GM23338 (cell line): ENCODE measurements around the gene CNIH1. TPM values are rescaled to one million over a fixed set of nuclear protein-coding genes. Genes with fewer than 3 reads are reported as not detected.
"Not testable (repeated sequence)": the region's sequence is repeated elsewhere in the genome, so short reads cannot be mapped to it uniquely, and the experiment has no call there.

Experiments used
- ATAC-seq: fragments of 200-7000 bp; cut with Tn5 transposase; 3 replicates; pipeline ENCODE4 v1.9.1; 2020
- DNase-seq: peaks from one replicate; pipeline ENCODE4 v3.0.0-alpha.2; 2015; ENCODE audit warnings: low spot score
- H2AFZ ChIP-seq: fragments of 200-600 bp; sonication (generic); 2 replicates; pipeline ENCODE4 v1.8.0; 2016; ENCODE audit warnings: antibody characterized with exemption, mild to moderate bottlenecking, moderate library complexity
- H3F3A ChIP-seq: fragments of 200-600 bp; sonication (generic); replicated peaks from 2 replicates; pipeline ENCODE4 v1.8.0; 2017; ENCODE audit warnings: antibody characterized with exemption, mixed run types, low read depth
- H3K27ac ChIP-seq: fragments of 200-600 bp; sonication (generic); 2 replicates; pipeline ENCODE4 v1.6.1; 2016; ENCODE audit warnings: low read depth
- H3K27me3 ChIP-seq: fragments of 200-600 bp; sonication (generic); 2 replicates; pipeline ENCODE4 v1.8.0; 2016; ENCODE audit warnings: mild to moderate bottlenecking, mixed run types, moderate library complexity; ENCODE audit not compliant: insufficient read depth
- H3K36me3 ChIP-seq: fragments of 200-600 bp; sonication (generic); 2 replicates; pipeline ENCODE4 v1.8.0; 2016; ENCODE audit warnings: mild to moderate bottlenecking; ENCODE audit not compliant: insufficient read depth
- H3K4me1 ChIP-seq: fragments of 200-600 bp; sonication (generic); 2 replicates; pipeline ENCODE4 v1.8.0; 2016; ENCODE audit warnings: mild to moderate bottlenecking, moderate library complexity; ENCODE audit not compliant: insufficient read depth
- H3K4me2 ChIP-seq: fragments of 200-600 bp; sonication (generic); 2 replicates; pipeline ENCODE4 v1.7.1; 2017; ENCODE audit warnings: mixed run types
- H3K4me3 ChIP-seq: fragments of 200-600 bp; sonication (generic); 2 replicates; pipeline ENCODE4 v1.6.1; 2016; ENCODE audit warnings: mixed run types
- H3K79me2 ChIP-seq: fragments of 200-600 bp; sonication (generic); replicated peaks from 2 replicates; pipeline ENCODE4 v1.8.0; 2017; ENCODE audit warnings: mild to moderate bottlenecking; ENCODE audit not compliant: insufficient read depth
- H3K9me2 ChIP-seq: fragments of 200-600 bp; sonication (generic); 2 replicates; pipeline ENCODE4 v1.8.0; 2017; ENCODE audit not compliant: insufficient read depth
- H4K20me1 ChIP-seq: fragments of 200-600 bp; sonication (generic); replicated peaks from 2 replicates; pipeline ENCODE4 v1.8.0; 2017; ENCODE audit warnings: mild to moderate bottlenecking; ENCODE audit not compliant: insufficient read depth
- H3K27ac Mint-ChIP-seq: 2 replicates; pipeline ENCODE4 v1.8.0; 2020; ENCODE audit warnings: inconsistent platforms, mild to moderate bottlenecking, moderate library complexity, mixed read lengths
- H3K27me3 Mint-ChIP-seq: 3 replicates; pipeline ENCODE4 v1.8.0; 2022; ENCODE audit warnings: low read depth, mild to moderate bottlenecking, moderate library complexity, mixed read lengths, inconsistent platforms; ENCODE audit not compliant: insufficient read depth, poor library complexity
- H3K36me3 Mint-ChIP-seq: 3 replicates; pipeline ENCODE4 v1.8.0; 2021; ENCODE audit warnings: low read depth, mild to moderate bottlenecking, inconsistent platforms, moderate library complexity, mixed read lengths
- H3K4me1 Mint-ChIP-seq: 3 replicates; pipeline ENCODE4 v1.8.0; 2020; ENCODE audit warnings: mild to moderate bottlenecking, inconsistent platforms, mixed read lengths
- H3K4me3 Mint-ChIP-seq: 3 replicates; pipeline ENCODE4 v1.8.0; 2021; ENCODE audit warnings: moderate library complexity, mild to moderate bottlenecking, inconsistent platforms, mixed read lengths
- H3K9me3 Mint-ChIP-seq: 3 replicates; pipeline ENCODE4 v1.8.0; 2020; ENCODE audit warnings: moderate library complexity, mild to moderate bottlenecking, inconsistent platforms, mixed read lengths
- JUNB ChIP-seq: IDR thresholded peaks from one replicate; pipeline ENCODE4 v1.6.1; 2016; ENCODE audit warnings: antibody characterized with exemption; ENCODE audit not compliant: unreplicated experiment
- NANOG ChIP-seq: IDR thresholded peaks from 2 replicates; pipeline ENCODE4 v1.6.1; 2016; ENCODE audit warnings: antibody characterized with exemption, borderline replicate concordance
- STAT1 ChIP-seq: IDR thresholded peaks from one replicate; pipeline ENCODE4 v1.6.1; 2016; ENCODE audit warnings: antibody characterized with exemption; ENCODE audit not compliant: unreplicated experiment
- polyA plus RNA-seq: library from polyadenylated mRNA; unstranded; fragments of >200 nt; fragmentation: Nextera tagmentation; extraction: Ambion mirVana; gene quantifications from 2 replicates; pipeline ENCODE4 v1.2.1, GENCODE V29; 2016
- total RNA-seq: library from RNA; depleted of rRNA; stranded (reverse); fragments of >200 nt; shearing (Covaris generic); gene quantifications from 2 replicates; pipeline ENCODE4 v1.2.3, GENCODE V29; 2014
- TF ChIP-seq, protein P1 (sequence below): IDR thresholded peaks from one replicate; pipeline ENCODE4 v1.6.1; 2018; ENCODE audit warnings: antibody characterized with exemption; ENCODE audit not compliant: unreplicated experiment
- TF ChIP-seq, protein P2 (sequence below): IDR thresholded peaks from 2 replicates; pipeline ENCODE4 v1.6.1; 2016; ENCODE audit warnings: antibody characterized with exemption

Gene CNIH1
- total and polyA plus RNA-seq, 2 experiments from 2014 or later, result 135 to 172 TPM

DNA sequence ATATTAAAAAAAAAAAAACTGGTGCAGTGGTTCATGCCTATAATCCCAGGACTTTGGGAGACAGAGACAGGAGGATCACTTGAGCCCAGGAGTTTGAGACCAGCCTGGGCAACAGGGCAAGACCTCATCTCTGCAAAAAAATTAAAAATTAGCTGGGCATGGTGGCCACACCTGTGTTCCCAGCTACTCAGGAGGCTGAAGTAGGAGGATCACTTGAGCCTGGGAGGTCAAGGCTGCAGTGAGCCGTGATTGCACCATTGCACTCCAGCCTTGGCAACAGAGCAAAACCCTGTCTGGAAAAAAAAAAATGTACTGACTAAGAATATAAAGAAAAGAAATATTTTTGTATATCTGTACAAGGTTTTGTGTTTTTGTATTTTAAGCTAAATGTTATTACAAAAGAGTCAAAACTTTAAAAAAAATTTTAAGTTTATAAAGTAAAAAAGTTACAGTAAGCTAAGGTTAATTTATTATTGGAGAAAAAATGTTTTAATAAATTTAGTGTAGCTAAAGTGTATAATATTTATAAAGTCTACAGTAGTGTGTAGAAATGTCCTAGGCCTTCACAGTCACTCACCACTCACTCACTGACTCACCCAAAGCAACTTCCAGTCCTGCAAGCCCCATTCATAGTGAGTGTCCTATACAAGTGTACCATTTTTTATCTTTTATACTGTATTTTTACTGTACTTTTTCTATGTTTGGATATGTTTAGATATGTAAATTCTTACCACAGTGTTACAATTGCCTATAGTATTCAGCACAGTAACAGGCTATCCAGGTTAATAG is 15.8 kb upstream of the CNIH1 start:
- not testable (repeated sequence) for H3K4me1 ChIP-seq, H3K4me2 ChIP-seq, DNase-seq, H2AFZ ChIP-seq, H3K4me1 Mint-ChIP-seq, H3K27me3 Mint-ChIP-seq, H3K27ac ChIP-seq, H3K36me3 ChIP-seq, H3K27ac Mint-ChIP-seq, H3K79me2 ChIP-seq, H3F3A ChIP-seq, H4K20me1 ChIP-seq, H3K27me3 ChIP-seq, H3K9me2 ChIP-seq, ATAC-seq, H3K4me3 Mint-ChIP-seq, H3K4me3 ChIP-seq
- Mint-ChIP-seq H3K36me3 (peaks cover 12% of the 10 kb centered on the region; the same call in 2 of the 3 replicates), H3K9me3 (peaks cover 24% of the 10 kb centered on the region)

DNA sequence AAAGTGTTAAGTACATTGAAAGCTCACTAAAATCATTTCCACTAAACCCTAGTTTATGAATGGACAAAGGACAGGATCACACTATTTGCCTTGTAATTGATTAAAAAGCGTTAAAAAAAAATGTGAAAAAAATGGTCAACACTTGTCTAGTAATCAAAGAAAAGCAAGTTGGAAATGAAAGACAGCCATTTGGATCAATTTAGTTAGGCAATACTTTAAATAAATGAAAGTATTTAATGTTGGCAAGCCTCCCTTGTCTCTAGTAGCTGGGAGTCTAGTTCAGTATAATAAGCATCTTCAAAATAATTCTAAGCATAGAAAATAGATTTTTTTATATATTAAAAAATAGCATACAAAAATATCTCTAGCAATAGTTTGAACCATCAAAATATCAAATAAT is 14.2 kb upstream of the CNIH1 start:
- DNase-seq (no peak), ATAC-seq (no peak)
- Histone ChIP-seq H3K27ac (no peak overlapping the region), H3K9me2 (0 out of 2 replicates have a peak, but pooled peaks cover 2% of the 10 kb centered on the region), H3K27me3 (no peaks in the 10 kb centered on the region), H3K4me3 (no peak overlapping the region), H3K4me2 (no peak overlapping the region), H3F3A (no peaks in the 10 kb centered on the region), H3K79me2 (no peaks in the 10 kb centered on the region), H3K4me1 (no peaks in the 10 kb centered on the region), H2AFZ (no peak overlapping the region), H4K20me1 (no peaks in the 10 kb centered on the region), H3K36me3 (no peaks in the 10 kb centered on the region)
- H3K4me1 Mint-ChIP-seq, result peaks cover 2% of the 10 kb centered on the region; the same call in 1 of the 3 replicates
- H3K27me3 Mint-ChIP-seq, result no peaks in the 10 kb centered on the region
- peaks cover 12% of the 10 kb centered on the region; the same call in 2 of the 3 replicates for H3K36me3 Mint-ChIP-seq
- H3K9me3 Mint-ChIP-seq, result peaks cover 21% of the 10 kb centered on the region
- H3K27ac Mint-ChIP-seq, result no peak overlapping the region
- TF ChIP-seq, protein P1, sequence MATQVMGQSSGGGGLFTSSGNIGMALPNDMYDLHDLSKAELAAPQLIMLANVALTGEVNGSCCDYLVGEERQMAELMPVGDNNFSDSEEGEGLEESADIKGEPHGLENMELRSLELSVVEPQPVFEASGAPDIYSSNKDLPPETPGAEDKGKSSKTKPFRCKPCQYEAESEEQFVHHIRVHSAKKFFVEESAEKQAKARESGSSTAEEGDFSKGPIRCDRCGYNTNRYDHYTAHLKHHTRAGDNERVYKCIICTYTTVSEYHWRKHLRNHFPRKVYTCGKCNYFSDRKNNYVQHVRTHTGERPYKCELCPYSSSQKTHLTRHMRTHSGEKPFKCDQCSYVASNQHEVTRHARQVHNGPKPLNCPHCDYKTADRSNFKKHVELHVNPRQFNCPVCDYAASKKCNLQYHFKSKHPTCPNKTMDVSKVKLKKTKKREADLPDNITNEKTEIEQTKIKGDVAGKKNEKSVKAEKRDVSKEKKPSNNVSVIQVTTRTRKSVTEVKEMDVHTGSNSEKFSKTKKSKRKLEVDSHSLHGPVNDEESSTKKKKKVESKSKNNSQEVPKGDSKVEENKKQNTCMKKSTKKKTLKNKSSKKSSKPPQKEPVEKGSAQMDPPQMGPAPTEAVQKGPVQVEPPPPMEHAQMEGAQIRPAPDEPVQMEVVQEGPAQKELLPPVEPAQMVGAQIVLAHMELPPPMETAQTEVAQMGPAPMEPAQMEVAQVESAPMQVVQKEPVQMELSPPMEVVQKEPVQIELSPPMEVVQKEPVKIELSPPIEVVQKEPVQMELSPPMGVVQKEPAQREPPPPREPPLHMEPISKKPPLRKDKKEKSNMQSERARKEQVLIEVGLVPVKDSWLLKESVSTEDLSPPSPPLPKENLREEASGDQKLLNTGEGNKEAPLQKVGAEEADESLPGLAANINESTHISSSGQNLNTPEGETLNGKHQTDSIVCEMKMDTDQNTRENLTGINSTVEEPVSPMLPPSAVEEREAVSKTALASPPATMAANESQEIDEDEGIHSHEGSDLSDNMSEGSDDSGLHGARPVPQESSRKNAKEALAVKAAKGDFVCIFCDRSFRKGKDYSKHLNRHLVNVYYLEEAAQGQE, result no peak
- TF ChIP-seq STAT1, result no peak
- no peak for TF ChIP-seq JUNB
- TF ChIP-seq NANOG, result no peak
- TF ChIP-seq, protein P2, sequence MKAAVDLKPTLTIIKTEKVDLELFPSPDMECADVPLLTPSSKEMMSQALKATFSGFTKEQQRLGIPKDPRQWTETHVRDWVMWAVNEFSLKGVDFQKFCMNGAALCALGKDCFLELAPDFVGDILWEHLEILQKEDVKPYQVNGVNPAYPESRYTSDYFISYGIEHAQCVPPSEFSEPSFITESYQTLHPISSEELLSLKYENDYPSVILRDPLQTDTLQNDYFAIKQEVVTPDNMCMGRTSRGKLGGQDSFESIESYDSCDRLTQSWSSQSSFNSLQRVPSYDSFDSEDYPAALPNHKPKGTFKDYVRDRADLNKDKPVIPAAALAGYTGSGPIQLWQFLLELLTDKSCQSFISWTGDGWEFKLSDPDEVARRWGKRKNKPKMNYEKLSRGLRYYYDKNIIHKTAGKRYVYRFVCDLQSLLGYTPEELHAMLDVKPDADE, result no peak
- no peak overlapping the region for H3K4me3 Mint-ChIP-seq

DNA sequence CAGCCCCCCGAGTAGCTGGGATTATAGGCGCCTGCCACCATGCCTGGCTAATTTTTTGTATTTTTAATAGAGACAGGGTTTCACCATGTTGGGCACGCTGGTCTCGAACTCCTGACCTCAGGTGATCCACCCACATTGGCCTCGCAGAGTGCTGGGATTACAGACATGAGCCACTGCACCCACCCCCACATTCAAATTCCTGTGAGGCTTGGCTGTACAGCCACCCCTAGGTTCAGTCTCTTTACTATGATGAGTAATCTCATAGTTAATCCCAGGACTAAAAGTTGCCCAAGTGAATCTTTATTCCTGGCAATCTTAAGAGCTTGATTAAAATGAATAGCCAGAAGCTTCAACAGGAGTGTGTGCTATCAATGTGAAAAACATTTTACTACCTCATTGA is 12.8 kb upstream of the CNIH1 start:
- DNase-seq, H3K36me3 ChIP-seq, H3K27ac ChIP-seq, H3K27me3 Mint-ChIP-seq, H3K79me2 ChIP-seq, H3K9me2 ChIP-seq, H3K4me1 ChIP-seq, H3K36me3 Mint-ChIP-seq, H3K27ac Mint-ChIP-seq, H3K27me3 ChIP-seq, H4K20me1 ChIP-seq, H3K4me2 ChIP-seq, H2AFZ ChIP-seq, H3F3A ChIP-seq, ATAC-seq, H3K4me3 ChIP-seq, H3K9me3 Mint-ChIP-seq, H3K4me3 Mint-ChIP-seq, H3K4me1 Mint-ChIP-seq: not testable (repeated sequence)
